ENCODE results near the gene ACSF2.
"Not testable (repeated sequence)": the region's sequence is repeated elsewhere in the genome, so short reads cannot be mapped to it uniquely, and the experiment has no call there.

The ACSF2 gene

GRCh38 chr17:50469671-50470305 is 43.8 kb downstream of the ACSF2 start:
- no peak for DNase-seq (ENCODE audit: low read depth, low spot score)
- H3K36me3 ChIP-seq (ENCODE audit: insufficient read depth, low read length), result no peaks in the 10 kb centered on the region
- no peak overlapping the region for H3K4me3 ChIP-seq
- no peak overlapping the region for H3K9ac ChIP-seq (ENCODE audit: insufficient read length)
- no peaks in the 10 kb centered on the region for H3K9me3 ChIP-seq (ENCODE audit: low read depth, low read length)
- no peak for TF ChIP-seq FOXP2 (optimal IDR thresholded peaks at IDR 0.05; ENCODE audit: control extremely low read depth, extremely low read length, insufficient read depth)
- TF ChIP-seq POLR2AphosphoS5 (IDR thresholded peaks at IDR 0.05; ENCODE audit: borderline replicate concordance, low read depth, low read length), result no peak
- no peak for TF ChIP-seq EZH2 (IDR thresholded peaks at IDR 0.05)
- H3K27ac ChIP-seq, result no peak overlapping the region

- no peak for TF ChIP-seq EZH2 (IDR thresholded peaks at IDR 0.05)
- no peak for TF ChIP-seq FOXP2 (optimal IDR thresholded peaks at IDR 0.05; ENCODE audit: control extremely low read depth, extremely low read length, insufficient read depth)
- TF ChIP-seq POLR2AphosphoS5 (IDR thresholded peaks at IDR 0.05; ENCODE audit: borderline replicate concordance, low read depth, low read length), result no peak
- DNase-seq (ENCODE audit: low read depth, low spot score), result no peak
- Histone ChIP-seq H3K27ac (no peak overlapping the region), H3K4me3 (no peak overlapping the region), H3K9ac (ENCODE audit: insufficient read length) (no peak overlapping the region), H3K9me3 (ENCODE audit: low read depth, low read length) (no peaks in the 10 kb centered on the region), H3K36me3 (ENCODE audit: insufficient read depth, low read length) (no peaks in the 10 kb centered on the region)
Observed at GRCh38 chr17:50470426-50470825, 44.4 kb downstream of the ACSF2 start.

GRCh38 chr17:50471009-50471905 is 45.2 kb downstream of the ACSF2 start:
- H3K27ac ChIP-seq, result no peak overlapping the region
- no peak for DNase-seq (ENCODE audit: low read depth, low spot score)
- H3K9me3 ChIP-seq (ENCODE audit: low read depth, low read length), result no peaks in the 10 kb centered on the region
- H3K4me3 ChIP-seq, result no peak overlapping the region
- no peak overlapping the region for H3K9ac ChIP-seq (ENCODE audit: insufficient read length)
- H3K36me3 ChIP-seq (ENCODE audit: insufficient read depth, low read length), result no peaks in the 10 kb centered on the region
- TF ChIP-seq POLR2AphosphoS5 (IDR thresholded peaks at IDR 0.05; ENCODE audit: borderline replicate concordance, low read depth, low read length), result no peak
- TF ChIP-seq FOXP2 (optimal IDR thresholded peaks at IDR 0.05; ENCODE audit: control extremely low read depth, extremely low read length, insufficient read depth), result no peak
- TF ChIP-seq EZH2 (IDR thresholded peaks at IDR 0.05), result no peak

GRCh38 chr17:50472286-50472685 is 46.3 kb downstream of the ACSF2 start:
- no peak overlapping the region for H3K27ac ChIP-seq
- H3K36me3 ChIP-seq (ENCODE audit: insufficient read depth, low read length), result no peaks in the 10 kb centered on the region
- DNase-seq (ENCODE audit: low read depth, low spot score), result no peak
- H3K9ac ChIP-seq (ENCODE audit: insufficient read length), result no peak overlapping the region
- H3K4me3 ChIP-seq, result no peak overlapping the region
- no peaks in the 10 kb centered on the region for H3K9me3 ChIP-seq (ENCODE audit: low read depth, low read length)
- TF ChIP-seq EZH2 (IDR thresholded peaks at IDR 0.05), result no peak
- no peak for TF ChIP-seq POLR2AphosphoS5 (IDR thresholded peaks at IDR 0.05; ENCODE audit: borderline replicate concordance, low read depth, low read length)
- no peak for TF ChIP-seq FOXP2 (optimal IDR thresholded peaks at IDR 0.05; ENCODE audit: control extremely low read depth, extremely low read length, insufficient read depth)

GRCh38 chr17:50472761-50473161 is 46.7 kb downstream of the ACSF2 start:
- not testable (repeated sequence) for H3K27ac ChIP-seq; H3K9me3 ChIP-seq (ENCODE audit: low read depth, low read length); DNase-seq (ENCODE audit: low read depth, low spot score)

GRCh38 chr17:50473901-50474300 is 47.9 kb downstream of the ACSF2 start:
- no peaks in the 10 kb centered on the region for H3K36me3 ChIP-seq (ENCODE audit: insufficient read depth, low read length)
- DNase-seq (ENCODE audit: low read depth, low spot score), result no peak
- H3K9me3 ChIP-seq (ENCODE audit: low read depth, low read length), result no peaks in the 10 kb centered on the region
- H3K4me3 ChIP-seq, result no peak overlapping the region
- no peak overlapping the region for H3K9ac ChIP-seq (ENCODE audit: insufficient read length)
- no peak overlapping the region for H3K27ac ChIP-seq
- TF ChIP-seq EZH2 (IDR thresholded peaks at IDR 0.05) (no peak), FOXP2 (optimal IDR thresholded peaks at IDR 0.05; ENCODE audit: control extremely low read depth, extremely low read length, insufficient read depth) (no peak), POLR2AphosphoS5 (IDR thresholded peaks at IDR 0.05; ENCODE audit: borderline replicate concordance, low read depth, low read length) (no peak)

More at GRCh38 chr17:50472761-50473161, 46.7 kb downstream of the ACSF2 start:
- not testable (repeated sequence) for H3K9ac ChIP-seq (ENCODE audit: insufficient read length); H3K4me3 ChIP-seq; H3K36me3 ChIP-seq (ENCODE audit: insufficient read depth, low read length)

- no peak for TF ChIP-seq POLR2AphosphoS5 (IDR thresholded peaks at IDR 0.05; ENCODE audit: borderline replicate concordance, low read depth, low read length)
- no peak for TF ChIP-seq EZH2 (IDR thresholded peaks at IDR 0.05)
- no peak for TF ChIP-seq FOXP2 (optimal IDR thresholded peaks at IDR 0.05; ENCODE audit: control extremely low read depth, extremely low read length, insufficient read depth)
- Histone ChIP-seq H3K36me3 (ENCODE audit: insufficient read depth, low read length) (no peaks in the 10 kb centered on the region), H3K9ac (ENCODE audit: insufficient read length) (no peak overlapping the region), H3K4me3 (no peak overlapping the region), H3K27ac (no peak overlapping the region), H3K9me3 (ENCODE audit: low read depth, low read length) (no peaks in the 10 kb centered on the region)
- no peak for DNase-seq (ENCODE audit: low read depth, low spot score)
Observed at GRCh38 chr17:50474523-50474922, 48.5 kb downstream of the ACSF2 start.

- Histone ChIP-seq H3K4me3 (no peak overlapping the region), H3K27ac (no peak overlapping the region), H3K36me3 (ENCODE audit: insufficient read depth, low read length) (no peaks in the 10 kb centered on the region; the same call in 1 of the 2 replicates), H3K9me3 (ENCODE audit: low read depth, low read length) (no peaks in the 10 kb centered on the region), H3K9ac (ENCODE audit: insufficient read length) (no peak overlapping the region)
- DNase-seq (ENCODE audit: low read depth, low spot score), result no peak
- TF ChIP-seq EZH2 (IDR thresholded peaks at IDR 0.05), result no peak
- TF ChIP-seq FOXP2 (optimal IDR thresholded peaks at IDR 0.05; ENCODE audit: control extremely low read depth, extremely low read length, insufficient read depth), result no peak
- TF ChIP-seq POLR2AphosphoS5 (IDR thresholded peaks at IDR 0.05; ENCODE audit: borderline replicate concordance, low read depth, low read length), result no peak
Observed at GRCh38 chr17:50475362-50475761, 49.3 kb downstream of the ACSF2 start.

GRCh38 chr17:50475775-50476544 is 49.9 kb downstream of the ACSF2 start:
- H3K27ac ChIP-seq; H3K9ac ChIP-seq (ENCODE audit: insufficient read length); H3K9me3 ChIP-seq (ENCODE audit: low read depth, low read length); H3K4me3 ChIP-seq; H3K36me3 ChIP-seq (ENCODE audit: insufficient read depth, low read length); DNase-seq (ENCODE audit: low read depth, low spot score): not testable (repeated sequence)

All from SK-N-MC (cell line).